Dermis microvascular lymphatic vessel endothelial cell (primary cell): ENCODE results near the gene RAMP1. TPM values are rescaled to one million over a fixed set of nuclear protein-coding genes. Genes with fewer than 3 reads are reported as not detected.
"Not testable (repeated sequence)": the region's sequence is repeated elsewhere in the genome, so short reads cannot be mapped to it uniquely, and the experiment has no call there.

Experiments
- DNase-seq, 2 donors: peaks; one replicate each; pipeline versions ENCODE4 v3.0.0 to v3.0.0-alpha.2; 2010; ENCODE audit warnings: low read depth in 2 of 2
- total RNA-seq: library from RNA; depleted of rRNA; stranded (reverse); fragments of >200 nt; gene quantifications from 2 replicates; pipeline ENCODE4 v1.2.1, GENCODE V29; 2014

RAMP1 gene
- not detected in 2 replicates for total RNA-seq

- no peak for DNase-seq
These were observed at the start of gene RAMP1 for GRCh38 chr2:237859533-237860272. Gene RAMP1 (plus strand): TSS chr2:237859623. CDS start chr2:237859676, 53 bp downstream.

- no peak for DNase-seq
These were observed 43.8 kb upstream of the RAMP1 start for GRCh38 chr2:237815637-237816036.

- no peak for DNase-seq
These were observed 42.9 kb upstream of the RAMP1 start for GRCh38 chr2:237816531-237816930.

DNA sequence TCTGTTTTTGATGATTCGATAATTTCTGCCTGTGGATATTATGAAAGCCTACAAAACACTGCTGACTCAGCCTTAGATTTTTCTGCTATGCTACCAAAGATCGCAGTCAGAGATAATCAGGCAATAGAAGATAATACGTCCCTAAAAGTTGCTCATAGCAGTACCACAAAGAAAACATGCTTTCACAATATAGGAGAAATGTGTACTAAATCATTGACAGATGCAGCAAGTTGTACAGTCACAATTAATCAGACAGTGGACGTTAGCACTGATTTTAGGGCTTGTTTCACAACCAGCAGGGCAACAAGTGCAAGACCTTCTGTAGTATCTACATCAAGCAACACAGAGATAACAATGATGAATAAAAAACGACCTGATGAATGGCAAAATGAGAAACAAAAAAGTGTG is 41.4 kb upstream of the RAMP1 start:
- DNase-seq, result no peak

GRCh38 chr2:237819231-237819630 is 40.2 kb upstream of the RAMP1 start:
- DNase-seq, result no peak

- DNase-seq, result no peak
These were observed 39.0 kb upstream of the RAMP1 start for GRCh38 chr2:237820421-237820820.

- no peak for DNase-seq
These were observed 35.9 kb upstream of the RAMP1 start for GRCh38 chr2:237823544-237823943.

DNA sequence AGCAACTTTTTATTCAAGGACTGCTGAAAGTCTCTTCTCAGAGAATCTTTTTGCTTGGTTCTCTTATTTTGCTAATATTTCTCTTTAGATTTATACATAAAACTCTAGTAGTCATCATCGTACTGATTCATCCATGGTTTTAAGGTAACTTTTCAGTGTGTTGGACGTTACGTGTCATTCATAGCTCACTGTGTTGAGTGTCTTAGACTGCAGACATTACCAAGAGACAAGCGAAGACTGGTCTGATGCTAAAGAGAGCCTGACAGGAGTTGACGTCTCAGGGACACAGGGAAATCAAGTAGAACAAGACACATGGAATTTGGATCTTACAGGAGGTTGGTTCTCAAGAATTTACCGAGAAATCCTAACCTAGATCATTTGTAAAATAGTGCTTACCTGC is 35.3 kb upstream of the RAMP1 start:
- DNase-seq, result no peak

- no peak for DNase-seq
These were observed 31.9 kb upstream of the RAMP1 start for GRCh38 chr2:237827421-237827987.

- no peak for DNase-seq
These were observed 28.9 kb upstream of the RAMP1 start for GRCh38 chr2:237830522-237830921.

DNA sequence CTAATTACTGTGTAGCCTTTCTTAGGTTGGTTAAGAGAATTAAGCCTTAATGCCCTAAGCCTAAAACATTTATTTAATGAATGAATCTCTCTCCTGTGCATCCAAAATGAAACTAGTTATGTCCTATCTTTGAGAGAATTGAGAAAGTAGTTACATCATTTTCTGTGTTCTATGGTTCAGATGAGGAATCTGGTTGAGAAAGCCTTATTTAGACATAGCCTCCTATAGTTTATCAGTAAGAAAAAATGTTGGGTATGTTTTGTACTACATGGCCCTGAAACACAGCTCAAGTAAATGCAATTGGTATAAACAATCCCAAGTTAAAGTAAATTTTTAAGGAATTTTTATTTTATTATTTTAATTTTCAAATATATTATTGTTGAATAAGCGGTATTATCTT is 25.9 kb upstream of the RAMP1 start:
- DNase-seq, result no peak

DNA sequence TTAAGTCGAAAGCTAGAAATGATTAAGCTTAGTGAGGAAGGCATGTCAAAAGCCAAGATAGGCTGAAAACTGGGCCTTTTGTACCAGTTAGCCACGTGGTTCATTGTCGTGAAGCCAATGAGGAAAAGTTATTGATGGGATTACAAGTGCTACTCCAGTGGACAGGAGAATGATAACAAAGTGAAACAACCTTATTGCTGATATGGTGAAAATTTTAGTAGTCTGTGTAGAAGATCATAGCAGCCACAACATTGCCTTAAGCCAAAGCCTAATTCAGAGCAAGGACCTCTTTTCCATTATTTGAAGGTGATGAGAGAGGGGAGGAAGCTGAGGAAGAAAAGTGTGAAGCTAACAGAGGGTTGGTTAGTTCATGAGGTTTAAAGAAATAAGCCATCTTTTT is 24.1 kb upstream of the RAMP1 start:
- no peak for DNase-seq

- no peak for DNase-seq
These were observed 18.4 kb upstream of the RAMP1 start for GRCh38 chr2:237841051-237841450.

DNA sequence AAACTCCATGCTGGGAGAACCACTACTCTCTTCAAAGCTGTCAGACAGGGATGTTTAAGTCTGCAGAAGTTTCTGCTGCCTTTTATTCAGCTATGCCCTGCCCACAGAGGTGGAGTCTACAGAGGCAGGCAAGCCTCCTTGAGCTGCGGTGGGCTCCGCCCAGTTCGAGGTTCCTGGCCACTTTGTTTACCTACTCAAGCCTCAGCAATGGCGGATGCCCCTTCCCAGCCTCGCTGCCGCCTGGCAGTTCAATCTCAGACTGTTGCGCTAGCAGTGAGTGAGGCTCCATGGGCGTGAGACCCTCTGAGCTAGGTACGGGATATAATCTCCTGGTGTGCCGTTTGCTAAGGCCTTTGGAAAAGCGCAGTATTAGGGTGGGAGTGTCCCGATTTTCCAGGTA is 10.5 kb upstream of the RAMP1 start:
- not testable (repeated sequence) for DNase-seq

GRCh38 chr2:237854295-237854694 is 5.1 kb upstream of the RAMP1 start:
- DNase-seq, result no peak

- no peak for DNase-seq
These were observed 1.6 kb upstream of the RAMP1 start for GRCh38 chr2:237857791-237858190.

GRCh38 chr2:237858294-237859081 is 935 bp upstream of the RAMP1 start:
- peak; percentile 70 to 77 for DNase-seq

- no peak for DNase-seq
These were observed 365 bp upstream of the RAMP1 start for GRCh38 chr2:237859082-237859433.

DNA sequence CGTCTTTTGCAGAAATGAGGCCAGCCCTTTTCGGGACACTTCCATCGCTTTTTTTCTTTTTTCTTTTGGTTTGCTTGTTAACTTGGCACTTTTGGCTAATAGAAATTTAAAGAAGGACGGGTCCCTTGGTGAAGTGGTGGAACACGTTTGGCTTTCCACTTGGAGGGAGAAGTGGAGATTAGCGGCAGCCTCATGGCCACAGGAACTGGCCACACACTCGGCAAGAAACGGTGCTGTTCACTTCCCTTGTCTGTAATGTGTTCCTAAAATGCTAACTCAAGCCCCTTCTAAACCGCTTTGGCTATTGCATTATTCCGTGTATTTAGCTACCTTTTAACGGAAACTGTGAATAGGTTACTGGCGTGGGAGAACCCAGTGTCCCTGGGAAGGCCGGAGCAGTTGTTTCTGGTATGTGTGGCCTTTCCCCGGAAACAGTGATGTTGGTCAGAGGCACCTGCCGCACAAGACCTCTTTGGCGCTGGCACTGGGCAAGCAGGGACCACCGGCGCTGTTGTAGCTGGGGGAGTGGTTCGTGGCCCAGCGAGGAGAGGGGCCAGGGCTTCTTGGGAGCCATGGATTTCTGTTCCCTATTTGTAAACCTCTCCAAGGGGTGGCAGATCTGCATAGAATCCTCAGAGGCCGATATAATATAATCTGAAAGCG is 981 bp downstream of the RAMP1 start:
- DNase-seq, result no peak

DNA sequence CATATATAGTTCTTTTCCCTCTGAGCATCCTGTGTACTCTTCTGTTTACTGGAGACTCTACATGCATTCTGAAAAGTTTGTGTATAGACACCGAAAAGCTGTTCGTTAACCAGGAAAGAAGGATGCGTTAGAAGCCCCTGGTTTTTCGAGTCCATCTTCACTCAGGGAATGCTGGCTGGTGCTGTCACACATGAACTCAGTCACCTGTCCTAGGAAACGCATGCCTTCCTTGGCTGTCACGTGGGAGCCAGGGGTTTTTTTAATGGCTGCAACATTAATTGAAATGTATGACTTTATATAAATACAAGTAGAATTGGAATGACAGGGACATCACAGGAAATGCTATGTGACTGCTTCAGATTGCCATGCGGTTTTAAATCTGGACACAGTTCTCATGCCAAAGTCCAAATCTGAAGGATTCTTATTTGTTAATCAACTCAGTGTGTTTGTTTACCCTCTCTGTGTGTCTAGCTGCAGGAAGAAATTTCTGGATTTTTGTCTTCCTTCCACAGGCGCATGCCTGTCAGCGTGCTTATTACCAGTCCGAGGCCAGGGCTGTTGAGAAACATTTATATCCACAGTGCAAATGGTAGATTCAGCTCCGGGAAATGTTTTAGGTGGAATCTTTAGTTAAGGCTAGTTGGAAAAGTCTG is 2.6 kb downstream of the RAMP1 start:
- DNase-seq, result no peak

DNA sequence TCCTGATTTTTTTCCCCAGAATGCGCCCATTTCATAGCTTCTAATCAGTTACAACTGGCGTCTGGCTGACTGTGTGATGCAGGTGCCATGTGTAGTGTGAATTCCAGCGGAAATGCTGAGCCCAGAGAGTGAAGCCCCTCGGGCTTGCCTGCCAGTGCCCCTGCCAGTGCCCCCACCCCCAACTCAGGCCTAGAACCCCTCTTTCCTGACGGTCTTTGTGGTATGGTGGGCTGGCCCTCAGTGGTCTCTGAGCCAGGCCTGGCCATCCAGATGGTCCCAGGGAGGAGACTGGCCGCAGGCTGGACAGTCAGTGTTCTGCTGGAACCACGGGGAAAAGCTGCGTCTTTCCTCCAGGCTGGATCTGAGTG is 3.1 kb downstream of the RAMP1 start:
- no peak for DNase-seq

GRCh38 chr2:237863102-237863511 is 3.7 kb downstream of the RAMP1 start:
- DNase-seq, result no peak
